Measurements from ENCODE around the gene PKNOX1.

- TF ChIP-seq POLR2A (IDR thresholded peaks at IDR 0.05), result no peak
- TF ChIP-seq, protein P1, sequence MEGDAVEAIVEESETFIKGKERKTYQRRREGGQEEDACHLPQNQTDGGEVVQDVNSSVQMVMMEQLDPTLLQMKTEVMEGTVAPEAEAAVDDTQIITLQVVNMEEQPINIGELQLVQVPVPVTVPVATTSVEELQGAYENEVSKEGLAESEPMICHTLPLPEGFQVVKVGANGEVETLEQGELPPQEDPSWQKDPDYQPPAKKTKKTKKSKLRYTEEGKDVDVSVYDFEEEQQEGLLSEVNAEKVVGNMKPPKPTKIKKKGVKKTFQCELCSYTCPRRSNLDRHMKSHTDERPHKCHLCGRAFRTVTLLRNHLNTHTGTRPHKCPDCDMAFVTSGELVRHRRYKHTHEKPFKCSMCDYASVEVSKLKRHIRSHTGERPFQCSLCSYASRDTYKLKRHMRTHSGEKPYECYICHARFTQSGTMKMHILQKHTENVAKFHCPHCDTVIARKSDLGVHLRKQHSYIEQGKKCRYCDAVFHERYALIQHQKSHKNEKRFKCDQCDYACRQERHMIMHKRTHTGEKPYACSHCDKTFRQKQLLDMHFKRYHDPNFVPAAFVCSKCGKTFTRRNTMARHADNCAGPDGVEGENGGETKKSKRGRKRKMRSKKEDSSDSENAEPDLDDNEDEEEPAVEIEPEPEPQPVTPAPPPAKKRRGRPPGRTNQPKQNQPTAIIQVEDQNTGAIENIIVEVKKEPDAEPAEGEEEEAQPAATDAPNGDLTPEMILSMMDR (IDR thresholded peaks at IDR 0.05), result no peak
Measured at GRCh38 chr21:43025636-43026180, 51.3 kb downstream of the PKNOX1 start.

Measured in esophagus squamous epithelium (tissue), 4 donors.